GM21381 (cell line): Measurements from ENCODE around the gene DRP2.
"Not testable (repeated sequence)": the region's sequence is repeated elsewhere in the genome, so short reads cannot be mapped to it uniquely, and the experiment has no call there.

Source experiments
- ATAC-seq: cut with Tn5 transposase; IDR thresholded peaks from one replicate; pipeline ENCODE4 v1.9.1; 2021; ENCODE audit warnings: mild to moderate bottlenecking, moderate library complexity; ENCODE audit not compliant: unreplicated experiment

DRP2 gene

GRCh38 chrX:101231080-101231479 is 11.5 kb downstream of the DRP2 start:
- ATAC-seq = no peak

- no peak for ATAC-seq
Observed at GRCh38 chrX:101232316-101232715, 12.7 kb downstream of the DRP2 start.

GRCh38 chrX:101237041-101237440 is 17.5 kb downstream of the DRP2 start:
- ATAC-seq = no peak

- ATAC-seq = no peak
Observed at GRCh38 chrX:101241531-101241930, 21.9 kb downstream of the DRP2 start.

- ATAC-seq = no peak
Observed at GRCh38 chrX:101252634-101253033, 33.0 kb downstream of the DRP2 start.

GRCh38 chrX:101257448-101258258 is 38.1 kb downstream of the DRP2 start:
- no peak for ATAC-seq

- no peak for ATAC-seq
Observed at GRCh38 chrX:101258259-101258581, 38.6 kb downstream of the DRP2 start.

- no peak for ATAC-seq
Observed at GRCh38 chrX:101260435-101260834, 40.8 kb downstream of the DRP2 start.

- ATAC-seq = no peak
Observed at GRCh38 chrX:101262590-101262989, 43.0 kb downstream of the DRP2 start.

GRCh38 chrX:101263766-101264165 is 44.2 kb downstream of the DRP2 start:
- no peak for ATAC-seq

- ATAC-seq = no peak
Observed at GRCh38 chrX:101265869-101266428, 46.4 kb downstream of the DRP2 start.

GRCh38 chrX:101274198-101274597 is 54.6 kb downstream of the DRP2 start:
- ATAC-seq = no peak

GRCh38 chrX:101276238-101276637 is 56.7 kb downstream of the DRP2 start:
- no peak for ATAC-seq

GRCh38 chrX:101287402-101287801 is 67.8 kb downstream of the DRP2 start:
- no peak for ATAC-seq

GRCh38 chrX:101290957-101291603 is 71.5 kb downstream of the DRP2 start, which contains the start of gene TAF7L:
Gene TAF7L, minus strand, starts transcription at chrX:101291334. Its CDS starts 3,791 bp downstream, at chrX:101287543.
- ATAC-seq = no peak

GRCh38 chrX:101295603-101296002 is 76.0 kb downstream of the DRP2 start:
- ATAC-seq = not testable (repeated sequence)

- ATAC-seq = no peak
Observed at GRCh38 chrX:101303790-101304189, 84.2 kb downstream of the DRP2 start.
